A549 treated with AZD2906 at 1 μM for 4 hours (cell line): ENCODE data around the gene LRBA. TPM values are rescaled to one million over a fixed set of nuclear protein-coding genes. Genes with fewer than 3 reads are reported as not detected.

Source experiments
- total RNA-seq: library from RNA; stranded (reverse); fragments of 200-300 nt; extraction: Qiagen RNA extraction; gene quantifications from 5 replicates; pipeline ENCODE4 v1.2.3, GENCODE V29; 2022

LRBA gene
- total RNA-seq, result 6.2 to 9.2 TPM (median 6.8 TPM) in 5 replicates

GRCh38 chr4:151014521-151015458 is at the start of gene LRBA:
Gene LRBA, minus strand, starts transcription at chr4:151015284. Its CDS starts 642 bp downstream, at chr4:151014642.

GRCh38 chr4:150582146-150582872 is 432.8 kb downstream of the LRBA start, which contains the start of gene MAB21L2:
Gene MAB21L2, plus strand, starts transcription at chr4:150582151. Its CDS starts 879 bp downstream, at chr4:150583030.

Other genes starting within 250 kb of the LRBA start
- 1,578 to 1,716 TPM (median 1,634 TPM) in 5 replicates for gene RPS3A, start 84.3 kb upstream of the LRBA start, total RNA-seq